K562 (cell line): ENCODE results near the gene DCAF11.

Experiments used
- CBX5 ChIP-seq: IDR thresholded peaks from 2 replicates; pipeline ENCODE4 v1.6.1; 2014; ENCODE audit warnings: low read depth, borderline replicate concordance
- CBX8 ChIP-seq: fragments of 200-600 bp; sonication (generic); IDR thresholded peaks from 2 replicates; pipeline ENCODE4 v1.6.1; 2012; ENCODE audit warnings: borderline replicate concordance, mixed run types, low read depth, mild to moderate bottlenecking, moderate library complexity, mixed read lengths, low read length, control low read depth, inconsistent platforms; ENCODE audit not compliant: poor library complexity, severe bottlenecking; ENCODE audit errors: extremely low read depth
- KAT7 ChIP-seq: sonication (generic); formaldehyde crosslinking; IDR thresholded peaks from 2 replicates; pipeline ENCODE4 v1.8.0; 2022; ENCODE audit warnings: missing genetic modification reagents, mild to moderate bottlenecking, borderline replicate concordance
- POLR2A ChIP-seq: fragments of 450-650 bp; conservative IDR thresholded peaks from 2 replicates; pipeline ENCODE4 v1.6.1; 2016
- ZBTB7A ChIP-seq: IDR thresholded peaks from 2 replicates; pipeline ENCODE4 v1.6.1; 2011; ENCODE audit warnings: low read depth, mild to moderate bottlenecking, low read length, moderate library complexity, borderline replicate concordance; ENCODE audit not compliant: control insufficient read depth
- TF ChIP-seq, protein P1 (sequence below), 2 experiments: fragments of 450-650 bp in 1 of 2; sonication (generic) in 1 of 2; formaldehyde crosslinking in 1 of 2; IDR thresholded peaks in 1 of 2; conservative IDR thresholded peaks in 1 of 2; 2 replicates each; pipeline versions ENCODE4 v1.6.1 to v1.8.1; 2016 to 2023; ENCODE audit warnings: mild to moderate bottlenecking in 2 of 2, moderate library complexity in 2 of 2, inconsistent platforms in 1 of 2, missing genetic modification reagents in 1 of 2
- TF ChIP-seq, protein P2 (sequence below): fragments of 250-450 bp; sonication (Bioruptor Pico); IDR thresholded peaks from 2 replicates; pipeline ENCODE4 v1.4.0; 2020; ENCODE audit warnings: mild to moderate bottlenecking
- TF ChIP-seq, protein P3 (sequence below): fragments of 450-650 bp; IDR thresholded peaks from 2 replicates; pipeline ENCODE4 v1.6.1; 2014; ENCODE audit warnings: low read depth, mild to moderate bottlenecking, moderate library complexity, borderline replicate concordance
- TF ChIP-seq, protein P4 (sequence below), 3 experiments: fragments of 200-800 bp in 1 of 3; sonication (Bioruptor generic) in 1 of 3; sonication (generic) in 1 of 3; formaldehyde crosslinking in 1 of 3; IDR thresholded peaks; 2 replicates each; pipeline versions ENCODE4 v1.6.1 to v1.8.0; 2016 to 2022; ENCODE audit warnings: mild to moderate bottlenecking in 2 of 3, missing compliant biosample characterization in 2 of 3, missing genetic modification characterization in 2 of 3, missing genetic modification reagents in 1 of 3
- TF ChIP-seq, protein P5 (sequence below): sonication (generic); formaldehyde crosslinking; IDR thresholded peaks from 2 replicates; pipeline ENCODE4 v1.8.0; 2023; ENCODE audit warnings: mild to moderate bottlenecking, missing genetic modification reagents
- TF ChIP-seq, protein P6 (sequence below), 3 experiments: IDR thresholded peaks in 2 of 3; conservative IDR thresholded peaks in 1 of 3; 2 replicates each; pipeline ENCODE4 v1.5.1; 2011 to 2012; ENCODE audit warnings: low read length in 3 of 3, mild to moderate bottlenecking in 3 of 3, control low read depth in 2 of 3, improper control_type of control experiment in 1 of 3, inconsistent platforms in 1 of 3, low read depth in 1 of 3, mixed read lengths in 1 of 3, moderate library complexity in 1 of 3; ENCODE audit not compliant: insufficient read depth in 2 of 3
- TF ChIP-seq, protein P7 (sequence below): fragments of 200-800 bp; sonication (Bioruptor generic); IDR thresholded peaks from 2 replicates; pipeline ENCODE4 v1.6.1; 2017; ENCODE audit warnings: missing genetic modification characterization, missing compliant biosample characterization

DNA sequence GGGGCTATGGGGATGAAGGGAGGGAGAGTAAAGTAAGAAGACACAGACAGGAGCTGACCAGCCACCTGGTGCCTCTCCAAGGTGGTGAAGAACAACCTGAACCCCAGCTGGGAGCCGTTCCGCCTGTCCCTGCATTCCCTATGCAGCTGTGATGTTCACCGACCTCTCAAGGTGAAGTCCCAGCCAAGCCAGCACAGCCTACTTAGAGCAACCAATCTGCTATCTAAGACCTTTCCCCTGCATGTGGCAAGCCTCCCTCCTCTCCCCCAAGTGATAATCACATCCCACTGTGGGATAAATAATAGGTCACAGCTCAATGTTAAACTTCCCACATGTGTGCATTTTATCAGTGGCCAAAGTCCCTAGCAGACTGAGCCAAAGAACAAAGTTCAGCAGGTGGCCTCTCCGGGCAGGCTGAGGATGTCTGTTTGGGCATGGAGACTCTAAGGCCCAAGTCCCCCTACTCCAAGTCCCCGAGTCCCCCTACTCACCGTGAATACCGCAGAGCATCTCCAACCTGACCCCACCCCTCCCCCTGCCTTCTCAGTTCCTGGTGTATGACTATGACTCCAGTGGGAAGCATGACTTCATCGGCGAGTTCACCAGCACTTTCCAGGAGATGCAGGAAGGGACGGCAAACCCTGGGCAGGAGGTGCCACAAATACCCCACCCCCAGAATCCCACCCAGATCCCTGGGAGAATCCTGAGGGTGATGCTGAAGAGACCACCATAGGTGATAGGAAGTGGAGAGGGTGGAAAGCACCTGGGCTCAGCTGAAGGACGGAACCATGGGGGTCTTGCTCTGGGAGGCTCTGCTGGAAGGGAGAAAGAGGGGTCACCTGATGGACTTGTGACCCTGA lies 39.7 kb upstream of the DCAF11 start:
- TF ChIP-seq, protein P1, sequence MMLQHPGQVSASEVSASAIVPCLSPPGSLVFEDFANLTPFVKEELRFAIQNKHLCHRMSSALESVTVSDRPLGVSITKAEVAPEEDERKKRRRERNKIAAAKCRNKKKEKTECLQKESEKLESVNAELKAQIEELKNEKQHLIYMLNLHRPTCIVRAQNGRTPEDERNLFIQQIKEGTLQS (IDR thresholded peaks at IDR 0.05): no peak
- TF ChIP-seq, protein P1 (CRISPR knock-in tag; conservative IDR thresholded peaks at IDR 0.05): no peak
- TF ChIP-seq, protein P2, sequence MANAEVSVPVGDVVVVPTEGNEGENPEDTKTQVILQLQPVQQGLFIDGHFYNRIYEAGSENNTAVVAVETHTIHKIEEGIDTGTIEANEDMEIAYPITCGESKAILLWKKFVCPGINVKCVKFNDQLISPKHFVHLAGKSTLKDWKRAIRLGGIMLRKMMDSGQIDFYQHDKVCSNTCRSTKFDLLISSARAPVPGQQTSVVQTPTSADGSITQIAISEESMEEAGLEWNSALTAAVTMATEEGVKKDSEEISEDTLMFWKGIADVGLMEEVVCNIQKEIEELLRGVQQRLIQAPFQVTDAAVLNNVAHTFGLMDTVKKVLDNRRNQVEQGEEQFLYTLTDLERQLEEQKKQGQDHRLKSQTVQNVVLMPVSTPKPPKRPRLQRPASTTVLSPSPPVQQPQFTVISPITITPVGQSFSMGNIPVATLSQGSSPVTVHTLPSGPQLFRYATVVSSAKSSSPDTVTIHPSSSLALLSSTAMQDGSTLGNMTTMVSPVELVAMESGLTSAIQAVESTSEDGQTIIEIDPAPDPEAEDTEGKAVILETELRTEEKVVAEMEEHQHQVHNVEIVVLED (CRISPR knock-in tag): no peak
- TF ChIP-seq, protein P3, sequence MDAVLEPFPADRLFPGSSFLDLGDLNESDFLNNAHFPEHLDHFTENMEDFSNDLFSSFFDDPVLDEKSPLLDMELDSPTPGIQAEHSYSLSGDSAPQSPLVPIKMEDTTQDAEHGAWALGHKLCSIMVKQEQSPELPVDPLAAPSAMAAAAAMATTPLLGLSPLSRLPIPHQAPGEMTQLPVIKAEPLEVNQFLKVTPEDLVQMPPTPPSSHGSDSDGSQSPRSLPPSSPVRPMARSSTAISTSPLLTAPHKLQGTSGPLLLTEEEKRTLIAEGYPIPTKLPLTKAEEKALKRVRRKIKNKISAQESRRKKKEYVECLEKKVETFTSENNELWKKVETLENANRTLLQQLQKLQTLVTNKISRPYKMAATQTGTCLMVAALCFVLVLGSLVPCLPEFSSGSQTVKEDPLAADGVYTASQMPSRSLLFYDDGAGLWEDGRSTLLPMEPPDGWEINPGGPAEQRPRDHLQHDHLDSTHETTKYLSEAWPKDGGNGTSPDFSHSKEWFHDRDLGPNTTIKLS: no peak
- TF ChIP-seq, protein P4, sequence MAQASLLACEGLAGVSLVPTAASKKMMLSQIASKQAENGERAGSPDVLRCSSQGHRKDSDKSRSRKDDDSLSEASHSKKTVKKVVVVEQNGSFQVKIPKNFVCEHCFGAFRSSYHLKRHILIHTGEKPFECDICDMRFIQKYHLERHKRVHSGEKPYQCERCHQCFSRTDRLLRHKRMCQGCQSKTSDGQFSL (CRISPR knock-in tag; IDR thresholded peaks at IDR 0.05): no peak
- TF ChIP-seq, protein P4 (tag; IDR thresholded peaks at IDR 0.05): no peak
- TF ChIP-seq, protein P5, sequence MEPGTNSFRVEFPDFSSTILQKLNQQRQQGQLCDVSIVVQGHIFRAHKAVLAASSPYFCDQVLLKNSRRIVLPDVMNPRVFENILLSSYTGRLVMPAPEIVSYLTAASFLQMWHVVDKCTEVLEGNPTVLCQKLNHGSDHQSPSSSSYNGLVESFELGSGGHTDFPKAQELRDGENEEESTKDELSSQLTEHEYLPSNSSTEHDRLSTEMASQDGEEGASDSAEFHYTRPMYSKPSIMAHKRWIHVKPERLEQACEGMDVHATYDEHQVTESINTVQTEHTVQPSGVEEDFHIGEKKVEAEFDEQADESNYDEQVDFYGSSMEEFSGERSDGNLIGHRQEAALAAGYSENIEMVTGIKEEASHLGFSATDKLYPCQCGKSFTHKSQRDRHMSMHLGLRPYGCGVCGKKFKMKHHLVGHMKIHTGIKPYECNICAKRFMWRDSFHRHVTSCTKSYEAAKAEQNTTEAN (CRISPR knock-in tag): no peak
- TF ChIP-seq POLR2A (no peak), ZBTB7A (no peak), KAT7 (CRISPR knock-in tag) (no peak), CBX5 (no peak), CBX8 (no peak)
- TF ChIP-seq, protein P6, sequence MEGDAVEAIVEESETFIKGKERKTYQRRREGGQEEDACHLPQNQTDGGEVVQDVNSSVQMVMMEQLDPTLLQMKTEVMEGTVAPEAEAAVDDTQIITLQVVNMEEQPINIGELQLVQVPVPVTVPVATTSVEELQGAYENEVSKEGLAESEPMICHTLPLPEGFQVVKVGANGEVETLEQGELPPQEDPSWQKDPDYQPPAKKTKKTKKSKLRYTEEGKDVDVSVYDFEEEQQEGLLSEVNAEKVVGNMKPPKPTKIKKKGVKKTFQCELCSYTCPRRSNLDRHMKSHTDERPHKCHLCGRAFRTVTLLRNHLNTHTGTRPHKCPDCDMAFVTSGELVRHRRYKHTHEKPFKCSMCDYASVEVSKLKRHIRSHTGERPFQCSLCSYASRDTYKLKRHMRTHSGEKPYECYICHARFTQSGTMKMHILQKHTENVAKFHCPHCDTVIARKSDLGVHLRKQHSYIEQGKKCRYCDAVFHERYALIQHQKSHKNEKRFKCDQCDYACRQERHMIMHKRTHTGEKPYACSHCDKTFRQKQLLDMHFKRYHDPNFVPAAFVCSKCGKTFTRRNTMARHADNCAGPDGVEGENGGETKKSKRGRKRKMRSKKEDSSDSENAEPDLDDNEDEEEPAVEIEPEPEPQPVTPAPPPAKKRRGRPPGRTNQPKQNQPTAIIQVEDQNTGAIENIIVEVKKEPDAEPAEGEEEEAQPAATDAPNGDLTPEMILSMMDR (IDR thresholded peaks at IDR 0.05 in 2 of 3, conservative IDR thresholded peaks at IDR 0.05 in 1 of 3; ENCODE audit: insufficient read depth in 2 of 3, low read depth in 1 of 3, low read length in 3 of 3): no peak
- TF ChIP-seq, protein P7, sequence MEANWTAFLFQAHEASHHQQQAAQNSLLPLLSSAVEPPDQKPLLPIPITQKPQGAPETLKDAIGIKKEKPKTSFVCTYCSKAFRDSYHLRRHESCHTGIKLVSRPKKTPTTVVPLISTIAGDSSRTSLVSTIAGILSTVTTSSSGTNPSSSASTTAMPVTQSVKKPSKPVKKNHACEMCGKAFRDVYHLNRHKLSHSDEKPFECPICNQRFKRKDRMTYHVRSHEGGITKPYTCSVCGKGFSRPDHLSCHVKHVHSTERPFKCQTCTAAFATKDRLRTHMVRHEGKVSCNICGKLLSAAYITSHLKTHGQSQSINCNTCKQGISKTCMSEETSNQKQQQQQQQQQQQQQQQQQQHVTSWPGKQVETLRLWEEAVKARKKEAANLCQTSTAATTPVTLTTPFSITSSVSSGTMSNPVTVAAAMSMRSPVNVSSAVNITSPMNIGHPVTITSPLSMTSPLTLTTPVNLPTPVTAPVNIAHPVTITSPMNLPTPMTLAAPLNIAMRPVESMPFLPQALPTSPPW (CRISPR knock-in tag): no peak
